Head of caudate nucleus (tissue), 42 donors: ENCODE results near the gene RPL18A.

Experiments
- DNase-seq, 42 donors: peaks; one replicate each; pipeline versions ENCODE4 v3.0.0 to v3.0.0-alpha.2; 2020 to 2021; ENCODE audit warnings: mixed read lengths in 7 of 42
- intact Hi-C: fragments of 100-400 bp; cut with DNase I; formaldehyde crosslinking; loops from one replicate; pipeline ENCODE4 v1.15.0; 2022

The RPL18A gene

GRCh38 chr19:17859533-17860330, at the start of gene RPL18A:
Gene RPL18A (plus strand): TSS chr19:17859910. CDS start chr19:17859957, 47 bp downstream.
- intact Hi-C loops: loop anchor here (1.0 to 10.0 kb wide), 3 partner anchors 73 to 155 kb away; no protein-coding TSS in a partner anchor
- DNase-seq: peak; percentile 99 to 100 (median 100)

- no peak for DNase-seq
- intact Hi-C loops: no loop called here
Observed at GRCh38 chr19:17811103-17811502, 48.6 kb upstream of the RPL18A start.

- DNase-seq: no peak
- intact Hi-C loops: no loop called here
Observed at GRCh38 chr19:17811681-17812080, 48.0 kb upstream of the RPL18A start.

GRCh38 chr19:17812099-17812498, 47.6 kb upstream of the RPL18A start:
- no peak for DNase-seq
- intact Hi-C loops: no loop called here

GRCh38 chr19:17817668-17818363, 41.9 kb upstream of the RPL18A start:
- no peak for DNase-seq
- intact Hi-C loops: no loop called here

- intact Hi-C loops: no loop called here
- DNase-seq: no peak
Observed at GRCh38 chr19:17821190-17821589, 38.5 kb upstream of the RPL18A start, which contains the start of gene INSL3. Gene INSL3 (minus strand): TSS chr19:17821519. CDS start chr19:17821506, 13 bp downstream.

GRCh38 chr19:17824339-17824738, 35.4 kb upstream of the RPL18A start:
- intact Hi-C loops: no loop called here

GRCh38 chr19:17826508-17827056, 33.1 kb upstream of the RPL18A start:
- no peak for DNase-seq
- intact Hi-C loops: no loop called here

More at GRCh38 chr19:17824339-17824738, 35.4 kb upstream of the RPL18A start:
- no peak for DNase-seq

GRCh38 chr19:17829855-17830566, 29.7 kb upstream of the RPL18A start:
- intact Hi-C loops: no loop called here
- peak; percentile 13 to 87 (median 66) for DNase-seq

GRCh38 chr19:17830567-17831418, 28.9 kb upstream of the RPL18A start:
- intact Hi-C loops: no loop called here
- DNase-seq: peak; percentile 54 to 98 (median 87)

GRCh38 chr19:17831419-17831888, 28.3 kb upstream of the RPL18A start:
- DNase-seq: peak in 2 of 42 donors; percentile 18 to 37
- intact Hi-C loops: no loop called here

GRCh38 chr19:17832443-17833208, 27.1 kb upstream of the RPL18A start:
- DNase-seq: no peak
- intact Hi-C loops: no loop called here

- DNase-seq: no peak
- intact Hi-C loops: no loop called here
Observed at GRCh38 chr19:17834350-17835181, 25.1 kb upstream of the RPL18A start.

- intact Hi-C loops: no loop called here
- DNase-seq: no peak
Observed at GRCh38 chr19:17835182-17836006, 24.3 kb upstream of the RPL18A start.

- no peak for DNase-seq
- intact Hi-C loops: no loop called here
Observed at GRCh38 chr19:17836530-17836929, 23.2 kb upstream of the RPL18A start.

GRCh38 chr19:17837972-17838371, 21.7 kb upstream of the RPL18A start:
- no peak for DNase-seq
- intact Hi-C loops: no loop called here
